ENCODE results near the gene BRAP.
"Not testable (repeated sequence)": the region's sequence is repeated elsewhere in the genome, so short reads cannot be mapped to it uniquely, and the experiment has no call there.

The BRAP gene

DNA sequence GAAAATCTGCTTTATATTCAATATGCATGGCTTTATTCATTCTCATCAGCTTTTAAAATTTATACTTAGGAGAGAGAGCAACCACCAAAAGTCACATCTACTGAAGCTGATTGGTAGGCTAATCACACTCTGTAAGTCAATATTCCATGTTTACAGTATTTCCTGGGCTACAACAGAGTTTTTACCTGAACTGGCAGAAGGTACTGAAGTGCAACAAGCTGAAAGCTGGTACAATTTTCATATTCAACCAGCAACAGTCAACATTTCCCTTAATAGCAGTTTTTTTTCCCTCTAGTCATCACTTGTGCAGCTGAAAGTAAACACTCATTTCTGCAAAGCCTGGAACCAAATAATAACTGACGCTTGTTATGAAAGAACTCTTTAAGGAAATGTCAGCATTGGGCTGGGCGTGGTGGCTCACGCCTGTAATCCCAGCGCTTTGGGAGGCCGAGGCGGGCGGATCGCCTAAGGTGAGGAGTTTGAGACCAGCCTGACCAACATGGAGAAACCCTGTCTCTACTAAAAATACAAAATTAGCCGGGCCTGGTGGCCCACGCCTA, 12.9 kb downstream of the BRAP start:
- no peak for DNase-seq

- no peak for DNase-seq
These were observed 20.5 kb downstream of the BRAP start for GRCh38 chr12:111664961-111665865.

DNA sequence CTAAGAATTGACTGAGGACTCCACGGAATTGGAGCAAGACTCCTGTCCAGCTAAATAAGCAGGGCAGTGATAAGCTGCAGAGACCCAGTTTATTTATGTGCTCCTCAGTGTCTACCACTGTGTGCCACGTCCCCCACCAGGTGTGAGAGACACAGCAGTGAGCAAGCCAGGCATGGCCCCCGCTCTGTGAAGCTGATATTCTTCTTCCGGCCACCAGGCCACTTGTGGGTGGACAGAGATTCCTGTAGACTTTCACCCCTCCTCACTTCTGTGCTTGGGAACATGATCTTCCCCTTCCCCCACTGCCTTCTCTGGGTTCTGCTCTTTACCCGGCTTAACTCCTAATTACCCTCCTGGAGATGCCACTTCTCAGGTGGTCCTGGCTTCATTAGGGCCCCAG, 21.3 kb downstream of the BRAP start:
- no peak for DNase-seq

- no peak for DNase-seq
These were observed 29.7 kb downstream of the BRAP start for GRCh38 chr12:111656016-111656415.

DNA sequence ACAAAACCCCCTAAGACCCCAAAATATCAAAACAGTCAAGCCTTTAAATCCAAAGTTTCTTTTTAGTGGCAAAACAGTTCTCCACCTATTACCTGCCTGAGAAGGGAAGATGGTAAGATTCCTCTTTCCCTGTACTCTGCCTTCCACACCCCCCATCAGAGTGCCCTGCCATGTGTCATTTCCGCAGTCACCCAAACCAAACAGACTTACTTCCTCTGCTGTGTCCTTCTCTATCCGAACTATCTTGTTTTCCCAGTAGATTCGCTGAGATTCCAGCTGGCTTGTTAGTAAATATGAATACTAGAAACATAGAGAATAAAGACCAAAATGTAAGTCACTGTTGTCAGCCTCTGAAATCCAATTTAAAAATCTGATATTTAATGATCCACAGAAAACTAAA, 30.4 kb downstream of the BRAP start:
- no peak for DNase-seq

DNA sequence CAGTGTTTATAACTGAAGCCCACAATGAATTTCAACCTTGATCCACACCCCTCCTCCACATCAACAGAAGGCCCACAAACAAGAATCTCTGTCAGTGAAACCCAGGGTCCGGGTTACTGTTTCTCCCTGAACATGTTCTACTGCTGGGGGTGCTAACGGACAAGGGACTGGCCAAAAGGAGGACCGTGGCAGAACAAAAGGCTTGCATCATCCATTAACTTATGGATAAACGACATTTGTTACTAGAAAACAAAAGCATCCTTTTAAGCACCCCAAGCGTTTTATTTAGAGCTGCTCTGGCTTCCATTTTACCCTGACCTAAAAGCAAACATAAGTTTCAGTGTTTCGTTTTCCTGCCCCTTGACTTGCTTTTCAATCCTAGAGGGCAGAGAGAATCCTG, 32.2 kb downstream of the BRAP start:
- no peak for DNase-seq

GRCh38 chr12:111652530-111652929, 33.2 kb downstream of the BRAP start:
- DNase-seq, result not testable (repeated sequence)

DNA sequence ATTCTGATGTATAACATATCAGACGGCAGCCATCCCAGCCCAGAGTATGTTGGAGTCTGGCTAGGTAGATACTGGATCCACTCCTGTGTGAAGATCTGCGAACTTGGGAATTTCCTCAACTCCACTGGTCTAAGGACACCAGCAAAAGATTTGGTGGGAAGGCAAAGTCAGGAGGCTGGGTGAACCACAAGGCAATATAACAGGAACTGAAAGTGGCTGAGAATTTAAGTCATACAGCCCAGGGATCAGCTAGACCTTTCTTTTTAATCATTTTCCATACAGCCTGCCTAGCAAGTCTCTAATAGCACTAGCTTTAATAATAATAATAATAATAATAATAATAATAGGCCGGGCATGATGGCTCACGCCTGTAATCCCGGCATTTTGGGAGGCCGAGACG, 34.8 kb downstream of the BRAP start:
- no peak for DNase-seq

- DNase-seq, result no peak
These were observed 40.3 kb downstream of the BRAP start for GRCh38 chr12:111645433-111645832.

- DNase-seq, result no peak
These were observed 42.3 kb downstream of the BRAP start for GRCh38 chr12:111643427-111643826.

GRCh38 chr12:111642681-111643426, 42.9 kb downstream of the BRAP start:
- DNase-seq, result no peak

- DNase-seq, result no peak
These were observed 45.2 kb downstream of the BRAP start for GRCh38 chr12:111640506-111640905.

DNA sequence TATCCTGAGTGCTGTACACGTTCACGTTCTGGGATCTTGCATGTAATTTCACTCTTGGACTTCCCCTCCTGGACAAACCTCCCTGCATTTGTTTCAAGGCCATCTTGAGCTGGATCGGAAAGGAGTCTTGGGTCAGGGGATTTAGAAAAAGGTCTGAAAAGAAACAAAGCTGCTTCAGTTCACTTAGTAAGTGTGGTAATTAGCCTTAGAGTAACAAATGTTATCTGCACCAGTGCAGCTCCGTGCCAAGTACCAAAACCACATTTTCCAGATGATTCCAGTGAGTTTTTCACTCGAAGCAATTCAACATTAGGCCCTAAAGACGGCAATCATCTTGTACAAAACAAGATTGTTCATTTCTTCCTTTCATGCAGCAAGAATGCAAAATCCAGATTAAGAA, 47.2 kb downstream of the BRAP start:
- DNase-seq, result no peak

- no peak for DNase-seq
These were observed 49.4 kb downstream of the BRAP start for GRCh38 chr12:111636209-111636945.

- DNase-seq, result peak; percentile 35
These were observed 50.2 kb downstream of the BRAP start for GRCh38 chr12:111635524-111635923.

GRCh38 chr12:111628505-111629260, 57.1 kb downstream of the BRAP start:
- DNase-seq, result no peak

GRCh38 chr12:111626230-111626629, 59.5 kb downstream of the BRAP start:
- no peak for DNase-seq

DNA sequence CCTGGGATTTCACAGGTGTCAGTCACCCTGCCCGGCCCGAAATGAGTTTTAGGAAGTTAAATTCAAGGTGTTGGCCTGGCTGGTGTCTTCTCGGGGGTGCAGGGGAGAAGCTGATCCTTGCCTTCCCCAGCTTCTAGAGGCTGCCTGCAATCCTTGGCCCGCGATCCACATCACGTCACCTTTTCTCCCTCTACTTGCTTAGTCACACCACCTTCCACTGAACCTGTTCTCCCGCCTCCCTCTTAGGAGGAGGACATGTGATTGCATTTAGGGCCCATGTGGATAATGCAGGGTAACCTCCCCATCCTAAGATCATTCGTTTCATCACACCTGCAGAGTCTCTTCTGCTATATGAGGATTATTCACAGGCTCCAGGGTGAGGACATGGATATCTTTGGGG, 61.2 kb downstream of the BRAP start:
- DNase-seq, result no peak

- not testable (repeated sequence) for DNase-seq
These were observed 67.9 kb downstream of the BRAP start for GRCh38 chr12:111617841-111618240.

DNA sequence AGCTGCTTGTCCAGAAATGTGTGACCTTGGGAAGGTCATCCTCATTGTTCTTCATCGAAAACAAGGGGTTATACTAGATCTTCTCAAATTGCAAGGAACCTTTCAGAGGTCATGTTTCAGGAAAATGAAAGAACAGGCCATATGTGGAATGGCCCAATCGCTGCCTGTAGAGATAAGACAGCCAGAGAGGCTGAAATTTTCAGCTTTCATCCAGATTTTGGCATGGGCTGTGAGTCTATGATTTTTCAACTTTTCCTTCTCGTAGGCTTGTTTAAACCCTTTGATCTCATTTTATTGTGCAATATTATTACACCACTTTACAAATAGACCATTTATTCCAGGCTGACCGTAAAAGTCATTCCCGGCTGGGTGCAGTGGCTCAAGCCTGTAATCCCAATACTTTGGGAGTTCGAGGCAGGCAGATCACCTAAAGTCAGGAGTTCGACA, 69.6 kb downstream of the BRAP start:
- DNase-seq, result no peak

GRCh38 chr12:111607239-111607638, 78.5 kb downstream of the BRAP start:
- no peak for DNase-seq

DNA sequence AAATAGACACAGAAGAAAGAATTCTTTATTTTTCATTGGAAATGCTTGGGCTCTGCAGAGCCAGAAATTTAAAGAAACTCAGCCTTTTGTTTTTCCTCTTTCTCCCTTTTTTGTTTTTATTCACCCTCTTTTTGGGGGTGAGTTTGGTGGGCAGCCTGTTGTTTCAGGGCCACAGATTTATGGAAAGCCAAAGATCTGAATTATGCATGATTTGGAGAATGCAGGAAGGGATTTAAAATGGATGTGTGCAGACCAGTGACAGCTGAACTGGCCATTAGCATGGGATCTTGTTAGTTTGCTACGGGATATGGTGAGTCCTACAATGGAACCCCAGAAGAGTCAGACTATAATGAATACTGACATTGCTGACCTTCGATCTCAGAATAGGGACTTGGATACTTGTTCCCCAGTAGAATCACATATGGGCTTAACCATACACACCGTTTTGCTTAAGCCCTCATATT, 79.0 kb downstream of the BRAP start:
- DNase-seq, result no peak

Measured in GDM1 (cell line).